Measurements from ENCODE around the gene COL17A1. TPM values are rescaled to one million over a fixed set of nuclear protein-coding genes. Genes with fewer than 3 reads are reported as not detected.

The COL17A1 gene
- total RNA-seq, 4 donors from 2014 or later, result 0.17 to 0.29 (median 0.26) TPM; not detected in 1

DNA sequence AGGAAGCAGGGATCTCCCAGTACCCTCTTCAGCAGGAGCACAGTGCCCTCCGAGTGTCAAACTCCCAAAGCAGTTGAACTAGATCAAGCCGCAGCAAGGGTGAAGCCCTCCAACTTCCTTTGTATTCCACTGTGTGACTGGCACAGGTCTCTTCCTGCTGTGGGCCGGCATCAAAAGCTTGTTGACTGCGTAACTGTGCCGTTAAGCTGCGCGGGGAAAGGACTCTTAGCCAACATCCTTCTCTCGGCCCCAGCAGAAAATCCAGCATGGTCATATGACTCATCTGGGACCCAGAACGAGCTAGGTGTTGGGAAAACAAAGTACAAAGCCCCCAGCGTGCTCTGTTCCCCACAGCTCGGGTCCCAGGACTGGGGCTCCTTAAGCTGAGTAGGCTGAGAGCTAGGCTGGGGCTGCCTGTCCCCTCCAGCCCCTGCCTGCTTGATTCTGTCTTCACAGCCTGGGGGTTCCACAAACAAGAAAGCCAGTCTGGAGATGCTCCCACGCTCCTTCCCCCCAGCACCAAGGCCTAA, 52.2 kb downstream of the COL17A1 start:
- intact Hi-C loops (cut with DNase I), result no loop called here
- Histone ChIP-seq H3K36me3 (peaks cover 6 to 38% (median 25%) of the 10 kb centered on the region in 4 donors), H3K27ac (replicated peaks in 1 of 4) (no peak overlapping the region), H3K27me3 (no peaks in the 10 kb centered on the region), H3K4me1 (no peaks in the 10 kb centered on the region), H3K9me3 (no peaks in the 10 kb centered on the region), H3K4me3 (no peak overlapping the region)
- WGBS, result 74% methylated on average over 9 of the region's 12 CpGs
- TF ChIP-seq POLR2A (IDR thresholded peaks at IDR 0.05; ENCODE audit: low read depth), result no peak
- TF ChIP-seq, protein P1, sequence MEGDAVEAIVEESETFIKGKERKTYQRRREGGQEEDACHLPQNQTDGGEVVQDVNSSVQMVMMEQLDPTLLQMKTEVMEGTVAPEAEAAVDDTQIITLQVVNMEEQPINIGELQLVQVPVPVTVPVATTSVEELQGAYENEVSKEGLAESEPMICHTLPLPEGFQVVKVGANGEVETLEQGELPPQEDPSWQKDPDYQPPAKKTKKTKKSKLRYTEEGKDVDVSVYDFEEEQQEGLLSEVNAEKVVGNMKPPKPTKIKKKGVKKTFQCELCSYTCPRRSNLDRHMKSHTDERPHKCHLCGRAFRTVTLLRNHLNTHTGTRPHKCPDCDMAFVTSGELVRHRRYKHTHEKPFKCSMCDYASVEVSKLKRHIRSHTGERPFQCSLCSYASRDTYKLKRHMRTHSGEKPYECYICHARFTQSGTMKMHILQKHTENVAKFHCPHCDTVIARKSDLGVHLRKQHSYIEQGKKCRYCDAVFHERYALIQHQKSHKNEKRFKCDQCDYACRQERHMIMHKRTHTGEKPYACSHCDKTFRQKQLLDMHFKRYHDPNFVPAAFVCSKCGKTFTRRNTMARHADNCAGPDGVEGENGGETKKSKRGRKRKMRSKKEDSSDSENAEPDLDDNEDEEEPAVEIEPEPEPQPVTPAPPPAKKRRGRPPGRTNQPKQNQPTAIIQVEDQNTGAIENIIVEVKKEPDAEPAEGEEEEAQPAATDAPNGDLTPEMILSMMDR (IDR thresholded peaks at IDR 0.05), result no peak
- no peak for TF ChIP-seq EP300 (IDR thresholded peaks at IDR 0.05)
- no peak for TF ChIP-seq POLR2AphosphoS5 (IDR thresholded peaks at IDR 0.05)
- no peak for DNase-seq (ENCODE audit: extremely low spot score)

DNA sequence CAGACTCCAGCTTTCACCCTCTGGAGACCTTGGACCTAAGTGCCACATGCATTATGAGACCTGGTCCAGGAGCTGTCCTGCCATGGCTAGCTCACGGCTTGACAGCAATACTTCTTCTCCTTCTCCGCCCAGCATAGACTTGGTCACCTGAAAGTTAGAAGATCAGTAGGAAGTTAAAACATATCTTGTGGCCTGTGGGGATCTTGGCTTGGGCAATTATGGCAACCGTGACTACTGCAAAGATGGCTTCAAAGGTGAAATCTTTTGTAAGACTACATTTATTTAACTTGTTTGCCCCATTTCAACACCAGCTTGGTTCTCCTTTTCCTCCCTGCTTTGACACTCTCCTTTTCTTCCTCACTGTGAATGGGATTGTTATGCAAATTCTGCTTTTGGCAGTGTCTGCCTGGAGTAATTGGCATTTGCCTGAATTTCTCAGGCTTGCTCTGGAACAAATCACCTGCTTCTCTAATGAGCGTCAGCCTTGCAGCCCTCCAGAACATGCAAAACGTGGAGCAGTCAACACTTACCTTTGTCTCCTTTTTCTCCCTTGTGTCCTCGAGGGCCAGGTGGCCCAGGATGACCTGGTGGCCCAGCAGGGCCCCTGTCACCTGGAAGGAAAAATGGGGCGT, 53.4 kb downstream of the COL17A1 start:
- 82% methylated on average over 7 of the region's 7 CpGs for WGBS
- no peak for DNase-seq (ENCODE audit: extremely low spot score)
- H3K27me3 ChIP-seq, result no peaks in the 10 kb centered on the region
- no peak overlapping the region for H3K27ac ChIP-seq (replicated peaks in 1 of 4)
- peaks cover 6 to 50% (median 34%) of the 10 kb centered on the region in 4 donors for H3K36me3 ChIP-seq
- no peak for TF ChIP-seq POLR2A (IDR thresholded peaks at IDR 0.05; ENCODE audit: low read depth)
- TF ChIP-seq, protein P1 (IDR thresholded peaks at IDR 0.05), result no peak
- TF ChIP-seq POLR2AphosphoS5 (IDR thresholded peaks at IDR 0.05), result no peak
- no peak for TF ChIP-seq EP300 (IDR thresholded peaks at IDR 0.05)
- H3K9me3 ChIP-seq, result no peaks in the 10 kb centered on the region
- intact Hi-C loops (cut with DNase I), result no loop called here
- no peaks in the 10 kb centered on the region for H3K4me1 ChIP-seq
- no peak overlapping the region for H3K4me3 ChIP-seq

DNA sequence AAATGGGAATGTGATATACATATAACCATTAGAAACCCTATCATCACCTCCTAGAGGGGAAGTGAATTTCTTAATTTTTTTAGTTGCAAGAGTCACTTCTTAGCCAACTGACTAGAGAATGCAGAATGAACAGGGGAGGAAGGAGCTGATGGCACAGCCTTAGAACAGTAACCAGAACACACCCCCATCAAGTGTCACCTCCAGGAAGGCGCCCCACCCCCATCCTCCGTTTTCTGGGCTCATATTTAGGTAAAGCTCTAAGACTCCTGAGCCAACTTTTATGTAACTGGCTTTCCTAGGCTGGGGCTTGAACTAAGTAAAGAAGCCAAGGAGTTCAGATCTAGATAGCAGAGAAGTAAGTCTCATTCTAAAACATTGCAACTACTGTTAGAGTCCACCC, 54.0 kb downstream of the COL17A1 start:
- Histone ChIP-seq H3K27me3 (no peaks in the 10 kb centered on the region), H3K9me3 (no peaks in the 10 kb centered on the region), H3K36me3 (peaks cover 6 to 54% (median 34%) of the 10 kb centered on the region in 4 donors), H3K4me1 (peaks cover 0 to 2% (median 0%) of the 10 kb centered on the region in 4 donors), H3K4me3 (no peak overlapping the region), H3K27ac (replicated peaks in 1 of 4) (no peak overlapping the region)
- TF ChIP-seq POLR2AphosphoS5 (IDR thresholded peaks at IDR 0.05) (no peak), POLR2A (IDR thresholded peaks at IDR 0.05; ENCODE audit: low read depth) (no peak), EP300 (IDR thresholded peaks at IDR 0.05) (no peak)
- TF ChIP-seq, protein P1 (IDR thresholded peaks at IDR 0.05), result no peak
- WGBS, result 86% methylated on average over 2 of the region's 2 CpGs
- intact Hi-C loops (cut with DNase I), result no loop called here
- DNase-seq (ENCODE audit: extremely low spot score), result no peak

DNA sequence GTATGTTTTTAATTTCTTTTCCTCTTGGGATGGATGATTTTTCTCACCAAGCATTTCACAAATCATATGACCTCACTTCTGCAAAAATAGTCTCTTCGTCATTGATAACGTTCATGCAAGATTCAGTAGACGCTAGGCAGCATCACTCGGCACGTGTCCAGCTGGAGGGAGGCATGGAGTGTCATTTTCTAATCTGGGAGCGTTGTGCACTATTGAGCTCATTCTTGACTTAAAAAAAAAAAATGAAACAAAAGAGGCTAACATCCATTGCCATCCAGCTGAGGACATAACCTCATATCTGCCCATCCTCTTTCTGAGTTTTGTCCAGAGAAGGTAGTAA, 56.2 kb downstream of the COL17A1 start:
- TF ChIP-seq, protein P1 (IDR thresholded peaks at IDR 0.05), result no peak
- TF ChIP-seq POLR2AphosphoS5 (IDR thresholded peaks at IDR 0.05) (no peak), EP300 (IDR thresholded peaks at IDR 0.05) (no peak), POLR2A (IDR thresholded peaks at IDR 0.05; ENCODE audit: low read depth) (no peak)
- no peak overlapping the region for H3K27ac ChIP-seq (replicated peaks in 1 of 4)
- no peak overlapping the region for H3K4me3 ChIP-seq
- 76% methylated on average over 6 of the region's 6 CpGs for WGBS
- intact Hi-C loops (cut with DNase I), result no loop called here
- H3K27me3 ChIP-seq, result no peaks in the 10 kb centered on the region
- peaks cover 0 to 10% (median 4%) of the 10 kb centered on the region in 4 donors for H3K4me1 ChIP-seq
- no peak for DNase-seq (ENCODE audit: extremely low spot score)
- H3K36me3 ChIP-seq, result peaks cover 13 to 72% (median 52%) of the 10 kb centered on the region in 4 donors
- no peaks in the 10 kb centered on the region for H3K9me3 ChIP-seq

Measured in esophagus muscularis mucosa (tissue), 4 donors.